ENCODE results near the gene APOL6.
"Not testable (repeated sequence)": the region's sequence is repeated elsewhere in the genome, so short reads cannot be mapped to it uniquely, and the experiment has no call there.

The APOL6 gene

GRCh38 chr22:35690001-35690400, 41.8 kb downstream of the APOL6 start:
- Histone ChIP-seq H3K27ac (replicated peaks; ENCODE audit: low read length) (no peak overlapping the region), H2AK5ac (ENCODE audit: low read depth, low read length) (no peak overlapping the region), H4K8ac (ENCODE audit: low read depth, low read length) (no peak overlapping the region), H4K91ac (ENCODE audit: low read depth, low read length, poor library complexity) (no peak overlapping the region), H3K18ac (ENCODE audit: low read length) (no peak overlapping the region), H2BK15ac (ENCODE audit: low read length) (no peak overlapping the region), H3K9me3 (replicated peaks in 1 of 2; ENCODE audit: control insufficient read depth in 2 of 2, insufficient read depth in 1 of 2, low read depth in 1 of 2, low read length in 2 of 2) (no peaks in the 10 kb centered on the region), H3K9ac (ENCODE audit: low read depth, low read length, poor library complexity) (no peak overlapping the region), H2BK5ac (ENCODE audit: low read length) (no peak overlapping the region), H3K14ac (ENCODE audit: low read length) (no peak overlapping the region), H3K4me1 (ENCODE audit: control insufficient read depth in 2 of 2, insufficient read depth in 1 of 2, low read depth in 1 of 2, low read length in 2 of 2) (no peaks in the 10 kb centered on the region), H3K27me3 (ENCODE audit: control insufficient read depth in 3 of 3, insufficient read depth in 3 of 3, low read depth in 1 of 3, low read length in 3 of 3) (peaks cover 0 to 4% (median 0%) of the 10 kb centered on the region in 3 experiments), H3K79me1 (ENCODE audit: low read depth, low read length) (no peaks in the 10 kb centered on the region), H3K36me3 (replicated peaks in 1 of 2; ENCODE audit: control insufficient read depth in 2 of 2, insufficient read depth in 2 of 2, low read length in 2 of 2) (no peaks in the 10 kb centered on the region), H2AFZ (ENCODE audit: low read length) (no peak overlapping the region), H2BK12ac (ENCODE audit: low read length) (no peak overlapping the region), H3K4me3 (ENCODE audit: low read length in 2 of 2) (no peak overlapping the region), H3K4me2 (ENCODE audit: insufficient read depth, low read length, poor library complexity, severe bottlenecking) (no peak overlapping the region), H2BK120ac (ENCODE audit: low read depth, low read length) (no peak overlapping the region), H3K4ac (ENCODE audit: low read length) (no peak overlapping the region), H3K23ac (ENCODE audit: low read depth, low read length, poor library complexity) (no peak overlapping the region)
- DNase-seq (ENCODE audit: low spot score), result no peak
- WGBS, 2 donors (ENCODE audit: extremely low coverage in 2 of 2, insufficient read length in 2 of 2, insufficient replicate concordance in 1 of 2), result no CpG with 5 or more reads among the region's 1 CpG

GRCh38 chr22:35695202-35695601, 47.0 kb downstream of the APOL6 start:
- Histone ChIP-seq H2AK5ac (ENCODE audit: low read depth, low read length) (no peak overlapping the region), H2BK5ac (ENCODE audit: low read length) (no peak overlapping the region), H3K79me1 (ENCODE audit: low read depth, low read length) (no peaks in the 10 kb centered on the region), H4K8ac (ENCODE audit: low read depth, low read length) (no peak overlapping the region), H3K14ac (ENCODE audit: low read length) (no peak overlapping the region), H2AFZ (ENCODE audit: low read length) (no peak overlapping the region), H2BK120ac (ENCODE audit: low read depth, low read length) (no peak overlapping the region), H4K91ac (ENCODE audit: low read depth, low read length, poor library complexity) (no peak overlapping the region), H3K9me3 (replicated peaks in 1 of 2; ENCODE audit: control insufficient read depth in 2 of 2, insufficient read depth in 1 of 2, low read depth in 1 of 2, low read length in 2 of 2) (no peaks in the 10 kb centered on the region), H2BK12ac (ENCODE audit: low read length) (no peak overlapping the region), H3K4ac (ENCODE audit: low read length) (no peak overlapping the region), H3K18ac (ENCODE audit: low read length) (no peak overlapping the region), H3K4me2 (ENCODE audit: insufficient read depth, low read length, poor library complexity, severe bottlenecking) (no peak overlapping the region), H3K36me3 (replicated peaks in 1 of 2; ENCODE audit: control insufficient read depth in 2 of 2, insufficient read depth in 2 of 2, low read length in 2 of 2) (no peaks in the 10 kb centered on the region), H3K27me3 (ENCODE audit: control insufficient read depth in 3 of 3, insufficient read depth in 3 of 3, low read depth in 1 of 3, low read length in 3 of 3) (no peaks in the 10 kb centered on the region), H3K23ac (ENCODE audit: low read depth, low read length, poor library complexity) (no peak overlapping the region), H2BK15ac (ENCODE audit: low read length) (no peak overlapping the region), H3K9ac (ENCODE audit: low read depth, low read length, poor library complexity) (no peak overlapping the region), H3K27ac (replicated peaks; ENCODE audit: low read length) (no peak overlapping the region), H3K4me3 (ENCODE audit: low read length in 2 of 2) (no peak overlapping the region), H3K4me1 (ENCODE audit: control insufficient read depth in 2 of 2, insufficient read depth in 1 of 2, low read depth in 1 of 2, low read length in 2 of 2) (no peaks in the 10 kb centered on the region)
- no peak for DNase-seq (ENCODE audit: low spot score)
- no CpG with 5 or more reads among the region's 13 CpGs for WGBS, 2 donors (ENCODE audit: extremely low coverage in 2 of 2, insufficient read length in 2 of 2, insufficient replicate concordance in 1 of 2)

GRCh38 chr22:35697142-35697541, 48.9 kb downstream of the APOL6 start:
- Histone ChIP-seq H2AFZ (ENCODE audit: low read length) (no peak overlapping the region), H2BK120ac (ENCODE audit: low read depth, low read length) (no peak overlapping the region), H2AK5ac (ENCODE audit: low read depth, low read length) (no peak overlapping the region), H3K79me1 (ENCODE audit: low read depth, low read length) (no peaks in the 10 kb centered on the region), H3K4me2 (ENCODE audit: insufficient read depth, low read length, poor library complexity, severe bottlenecking) (no peak overlapping the region), H3K4ac (ENCODE audit: low read length) (no peak overlapping the region), H3K27ac (replicated peaks; ENCODE audit: low read length) (no peak overlapping the region), H2BK5ac (ENCODE audit: low read length) (no peak overlapping the region), H3K9me3 (replicated peaks in 1 of 2; ENCODE audit: control insufficient read depth in 2 of 2, insufficient read depth in 1 of 2, low read depth in 1 of 2, low read length in 2 of 2) (no peaks in the 10 kb centered on the region), H3K9ac (ENCODE audit: low read depth, low read length, poor library complexity) (no peak overlapping the region), H3K18ac (ENCODE audit: low read length) (no peak overlapping the region), H4K91ac (ENCODE audit: low read depth, low read length, poor library complexity) (no peak overlapping the region), H3K36me3 (replicated peaks in 1 of 2; ENCODE audit: control insufficient read depth in 2 of 2, insufficient read depth in 2 of 2, low read length in 2 of 2) (no peaks in the 10 kb centered on the region), H3K23ac (ENCODE audit: low read depth, low read length, poor library complexity) (no peak overlapping the region), H2BK15ac (ENCODE audit: low read length) (no peak overlapping the region), H2BK12ac (ENCODE audit: low read length) (no peak overlapping the region), H3K27me3 (ENCODE audit: control insufficient read depth in 3 of 3, insufficient read depth in 3 of 3, low read depth in 1 of 3, low read length in 3 of 3) (peaks cover 0 to 8% (median 0%) of the 10 kb centered on the region in 3 experiments), H4K8ac (ENCODE audit: low read depth, low read length) (no peak overlapping the region), H3K4me3 (ENCODE audit: low read length in 2 of 2) (no peak overlapping the region), H3K14ac (ENCODE audit: low read length) (no peak overlapping the region), H3K4me1 (ENCODE audit: control insufficient read depth in 2 of 2, insufficient read depth in 1 of 2, low read depth in 1 of 2, low read length in 2 of 2) (no peaks in the 10 kb centered on the region)
- WGBS, 2 donors (ENCODE audit: extremely low coverage in 2 of 2, insufficient read length in 2 of 2, insufficient replicate concordance in 1 of 2), result no CpG with 5 or more reads among the region's 14 CpGs
- DNase-seq (ENCODE audit: low spot score), result no peak

GRCh38 chr22:35699852-35700251, 51.6 kb downstream of the APOL6 start:
- not testable (repeated sequence) for H3K4me3 ChIP-seq (ENCODE audit: low read length in 2 of 2); H3K9ac ChIP-seq (ENCODE audit: low read depth, low read length, poor library complexity); H3K79me1 ChIP-seq (ENCODE audit: low read depth, low read length); H2AK5ac ChIP-seq (ENCODE audit: low read depth, low read length); H4K8ac ChIP-seq (ENCODE audit: low read depth, low read length); H2AFZ ChIP-seq (ENCODE audit: low read length); H3K9me3 ChIP-seq (replicated peaks in 1 of 2; ENCODE audit: control insufficient read depth in 2 of 2, insufficient read depth in 1 of 2, low read depth in 1 of 2, low read length in 2 of 2); H3K23ac ChIP-seq (ENCODE audit: low read depth, low read length, poor library complexity); DNase-seq (ENCODE audit: low spot score); H2BK12ac ChIP-seq (ENCODE audit: low read length); H2BK120ac ChIP-seq (ENCODE audit: low read depth, low read length); H3K4me2 ChIP-seq (ENCODE audit: insufficient read depth, low read length, poor library complexity, severe bottlenecking); H3K36me3 ChIP-seq (replicated peaks in 1 of 2; ENCODE audit: control insufficient read depth in 2 of 2, insufficient read depth in 2 of 2, low read length in 2 of 2); H3K27ac ChIP-seq (replicated peaks; ENCODE audit: low read length); H3K4me1 ChIP-seq (ENCODE audit: control insufficient read depth in 2 of 2, insufficient read depth in 1 of 2, low read depth in 1 of 2, low read length in 2 of 2); H2BK5ac ChIP-seq (ENCODE audit: low read length); H3K18ac ChIP-seq (ENCODE audit: low read length); H3K4ac ChIP-seq (ENCODE audit: low read length); H2BK15ac ChIP-seq (ENCODE audit: low read length); H4K91ac ChIP-seq (ENCODE audit: low read depth, low read length, poor library complexity); H3K14ac ChIP-seq (ENCODE audit: low read length)
- no CpG with 5 or more reads among the region's 6 CpGs for WGBS, 2 donors (ENCODE audit: extremely low coverage in 2 of 2, insufficient read length in 2 of 2, insufficient replicate concordance in 1 of 2)
- H3K27me3 ChIP-seq (ENCODE audit: control insufficient read depth in 3 of 3, insufficient read depth in 3 of 3, low read depth in 1 of 3, low read length in 3 of 3), result peaks cover 0 to 16% (median 0%) of the 10 kb centered on the region in 3 experiments
